CD4-positive, alpha-beta T cell treated with Interleukin-10 for 1 hour (primary cell): ENCODE results near the gene AGRN.
"Not testable (repeated sequence)": the region's sequence is repeated elsewhere in the genome, so short reads cannot be mapped to it uniquely, and the experiment has no call there.

Experiments used
- DNase-seq: peaks from one replicate; pipeline ENCODE4 v3.0.0-alpha.2; 2020

The AGRN gene

GRCh38 chr1:1083416-1084371, 63.8 kb downstream of the AGRN start:
- no peak for DNase-seq

DNA sequence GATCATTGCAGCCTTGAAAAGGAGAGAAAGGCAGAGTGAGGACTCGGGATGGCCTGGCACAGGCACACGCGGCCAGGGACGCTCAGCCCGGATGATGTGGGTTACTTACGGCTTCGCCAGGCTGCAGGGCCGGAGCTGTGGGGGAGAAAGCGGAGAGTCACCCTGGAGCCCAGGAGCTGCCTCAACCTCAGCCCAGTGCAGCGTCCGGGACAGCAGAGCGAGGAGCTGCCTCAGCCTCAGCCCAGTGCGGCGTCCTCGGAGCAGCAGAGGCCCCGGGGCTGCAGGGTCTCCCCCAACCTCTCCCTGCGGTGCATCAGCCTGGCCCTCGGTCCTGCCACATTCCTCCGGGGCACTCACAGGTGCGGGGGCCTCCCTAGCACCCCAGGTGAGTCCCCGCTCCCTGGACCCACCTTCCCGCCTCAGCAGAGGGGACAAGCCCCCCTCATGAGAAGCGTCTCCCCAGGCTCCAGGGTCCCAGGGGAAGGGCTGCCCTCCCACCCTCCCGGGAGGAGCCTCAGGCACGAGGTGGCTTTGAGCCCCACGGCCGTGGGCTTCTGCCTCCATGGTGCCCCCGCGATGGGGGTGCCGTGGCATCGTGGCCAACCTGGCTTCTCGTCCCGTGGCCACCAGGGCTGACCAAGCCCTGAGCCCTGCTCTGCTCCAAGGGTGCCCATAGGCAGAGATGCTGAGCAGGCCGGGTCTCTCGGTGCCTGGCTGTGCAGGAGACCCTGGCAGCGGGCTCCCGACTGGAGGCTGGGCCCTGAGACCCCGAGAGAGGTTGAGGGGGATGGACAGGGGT, 64.7 kb downstream of the AGRN start:
- no peak for DNase-seq

DNA sequence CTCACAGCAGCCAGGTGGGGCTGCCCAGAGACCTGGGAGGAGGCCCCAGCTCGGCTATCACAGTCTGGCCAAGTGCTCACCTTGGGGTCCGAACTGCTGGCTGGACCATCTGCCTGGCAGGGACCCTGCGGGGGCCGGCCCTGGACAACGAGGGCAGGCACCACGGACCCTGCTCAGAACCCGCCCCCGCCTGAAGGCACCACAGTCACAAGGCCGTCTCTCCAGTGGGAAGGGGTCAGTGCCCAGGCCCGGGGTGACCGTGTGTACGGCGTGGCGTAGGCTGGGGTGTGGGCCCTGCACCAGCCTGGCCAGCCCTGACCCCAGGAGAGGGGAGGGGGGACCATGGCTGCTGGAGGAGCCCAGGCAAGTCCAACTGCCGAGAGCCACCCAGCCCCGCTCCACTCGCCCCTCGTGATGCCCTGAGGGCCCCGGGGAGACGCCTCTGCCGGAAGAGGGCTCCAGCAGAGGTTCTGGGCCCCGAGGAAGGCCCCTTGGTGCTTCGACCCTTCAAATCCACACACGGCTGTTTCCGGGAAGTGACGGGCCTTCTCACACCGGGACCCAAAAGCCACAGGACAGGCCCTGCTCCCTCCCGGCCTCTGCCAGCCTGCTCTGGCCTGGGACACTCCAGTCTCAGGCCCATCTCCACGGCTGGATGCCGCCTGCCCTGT, 65.4 kb downstream of the AGRN start:
- no peak for DNase-seq

- no peak for DNase-seq
Observed at GRCh38 chr1:1085911-1086841, 66.3 kb downstream of the AGRN start.

- DNase-seq, result no peak
Observed at GRCh38 chr1:1086911-1087341, 67.0 kb downstream of the AGRN start.

DNA sequence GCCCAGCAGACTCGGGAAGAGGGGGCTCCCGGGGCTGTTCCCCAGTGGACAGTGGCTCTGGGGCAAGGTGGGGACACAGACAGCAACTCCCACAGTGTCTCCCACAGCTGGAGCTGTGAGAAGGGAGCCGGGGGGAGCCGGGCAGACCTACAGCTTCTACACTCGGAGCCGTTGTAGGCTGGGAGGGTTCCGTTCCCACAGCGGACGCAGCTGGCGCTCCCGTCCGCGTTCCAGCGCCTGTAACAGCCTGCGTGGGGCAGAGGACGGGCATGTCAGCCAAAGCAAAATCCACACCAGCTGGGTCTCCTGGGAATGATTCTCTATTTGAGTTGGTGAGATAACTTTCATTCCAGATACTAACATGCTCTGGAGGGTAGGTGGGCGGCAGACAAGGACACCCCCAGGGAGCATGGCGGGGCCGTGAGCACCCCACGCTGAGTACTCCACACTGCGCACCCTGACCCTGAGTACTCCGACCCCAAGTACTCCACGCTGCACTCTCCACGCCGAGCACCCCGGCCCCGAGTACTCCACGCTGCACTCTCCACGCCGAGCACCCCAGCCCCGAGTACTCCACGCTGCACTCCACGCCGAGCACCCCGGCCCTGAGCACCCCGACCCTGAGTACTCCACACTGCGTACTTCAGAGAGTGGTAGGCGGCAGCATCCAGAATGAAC, 67.6 kb downstream of the AGRN start:
- DNase-seq, result no peak

DNA sequence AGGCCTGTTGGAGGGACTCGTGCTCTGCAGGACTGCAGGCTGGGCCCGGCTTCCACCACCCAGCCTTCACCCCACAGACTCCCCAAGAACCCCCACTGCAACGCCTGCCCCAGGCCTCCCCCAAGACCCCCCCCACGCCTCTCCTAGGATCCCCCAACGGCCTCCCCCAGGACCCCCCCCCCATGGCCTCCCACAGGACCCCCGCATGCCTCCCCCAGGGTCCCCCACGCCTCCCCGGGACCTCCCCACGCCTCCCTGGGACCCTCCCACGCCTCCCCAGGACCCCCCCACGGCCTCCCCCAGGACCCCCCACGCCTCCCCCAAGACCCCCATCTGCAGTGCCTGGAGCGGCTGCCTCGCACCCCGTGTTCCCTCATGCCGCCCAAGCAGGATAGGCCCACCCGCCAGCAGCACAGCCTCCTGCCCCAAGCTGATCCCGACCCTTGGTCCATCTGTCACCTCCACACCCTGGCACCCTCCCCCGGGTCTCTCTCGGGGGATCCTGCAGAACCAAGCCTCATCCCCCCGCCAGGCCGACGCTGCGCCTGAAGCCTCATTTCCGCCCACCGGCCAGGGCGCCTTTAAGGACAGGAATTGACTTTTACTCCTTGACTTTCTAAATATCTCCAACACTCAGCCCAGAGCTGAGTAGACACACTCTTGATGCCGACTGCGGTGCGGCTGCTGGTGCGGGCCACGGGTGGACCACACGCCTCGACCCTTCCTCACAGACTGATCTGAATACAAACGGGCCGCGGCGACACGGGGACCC, 68.3 kb downstream of the AGRN start:
- DNase-seq, result no peak

GRCh38 chr1:1088801-1089680, 69.1 kb downstream of the AGRN start:
- DNase-seq, result no peak

- no peak for DNase-seq
Observed at GRCh38 chr1:1089731-1090423, 70.0 kb downstream of the AGRN start.

DNA sequence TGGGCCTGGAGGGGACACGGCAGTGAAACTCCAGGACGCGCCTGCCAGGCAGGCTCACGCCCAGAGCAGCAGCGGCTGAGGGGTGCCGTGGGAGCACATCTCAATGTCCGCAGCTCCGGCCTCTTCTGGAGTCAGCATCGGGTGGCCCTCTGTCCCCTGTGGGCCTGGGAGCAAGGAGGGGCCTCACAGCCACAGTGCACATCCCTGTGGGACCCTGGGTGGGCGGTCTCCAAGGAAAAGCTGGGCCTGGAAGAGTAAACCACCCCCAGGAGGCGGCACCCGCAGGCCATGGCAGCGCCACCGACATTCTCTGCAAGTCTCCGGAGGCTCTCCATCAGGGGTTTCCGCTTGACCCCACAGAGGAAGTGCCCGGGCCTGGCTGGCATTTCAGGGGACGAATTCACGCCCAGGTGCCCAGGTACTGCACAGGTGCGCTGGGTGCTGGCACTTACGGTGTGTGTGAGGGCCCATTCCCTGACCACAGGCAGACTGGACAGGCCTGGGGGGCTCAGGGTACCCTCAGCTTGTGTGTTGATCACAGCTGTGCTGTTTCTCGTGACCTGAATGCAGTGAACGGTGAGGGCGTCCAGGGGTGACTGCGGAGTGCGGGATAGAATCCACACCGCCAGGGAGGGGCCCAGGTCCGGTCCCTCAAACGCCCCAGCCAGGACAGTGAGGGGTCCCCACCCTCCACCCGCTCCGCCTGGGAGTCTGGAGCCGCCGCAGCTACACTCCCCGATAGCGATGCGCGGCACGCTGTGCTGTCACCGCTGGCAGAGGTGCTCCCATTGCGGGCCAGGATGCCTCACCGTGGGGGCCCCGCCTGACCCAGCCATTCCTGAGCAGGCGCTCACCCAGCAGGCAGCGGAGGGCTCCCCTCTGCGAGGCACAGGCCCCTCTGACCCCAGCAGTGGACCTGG, 70.8 kb downstream of the AGRN start:
- DNase-seq, result no peak

- no peak for DNase-seq
Observed at GRCh38 chr1:1091344-1092148, 71.6 kb downstream of the AGRN start.

DNA sequence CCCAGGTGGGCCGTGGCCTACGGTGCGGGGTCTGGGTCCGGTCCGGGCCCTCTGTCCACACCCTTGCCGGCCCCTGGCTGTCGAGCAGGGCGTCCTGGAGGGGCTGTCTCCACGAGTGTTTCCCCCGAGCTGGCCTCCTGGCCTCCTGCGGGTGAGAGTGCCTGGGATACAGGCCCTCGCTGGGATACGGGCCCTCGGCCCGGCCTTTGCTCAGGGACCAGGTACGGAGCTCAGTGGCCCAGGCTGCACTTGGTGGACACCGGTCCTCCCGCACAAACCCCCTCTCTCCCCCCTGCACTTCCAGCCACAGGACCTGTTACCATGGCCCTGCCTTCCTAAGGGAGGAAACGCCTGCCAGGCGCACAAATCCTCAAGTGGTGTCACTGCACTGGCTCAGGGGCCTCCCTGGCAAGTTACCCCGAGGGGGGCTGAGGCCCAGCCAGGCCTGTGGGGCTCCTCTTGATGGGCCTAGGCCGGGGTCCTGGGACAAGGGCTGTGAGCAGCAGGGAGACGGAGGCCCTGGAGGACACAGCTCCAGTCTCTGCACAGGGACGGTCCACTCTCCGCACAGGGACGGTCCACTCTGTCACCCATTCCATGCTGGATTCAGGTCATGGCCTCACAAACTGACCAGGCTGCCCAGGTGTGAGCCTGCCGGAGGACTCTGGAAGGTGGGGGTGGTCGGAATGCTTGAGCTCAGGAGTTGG, 72.4 kb downstream of the AGRN start:
- no peak for DNase-seq

DNA sequence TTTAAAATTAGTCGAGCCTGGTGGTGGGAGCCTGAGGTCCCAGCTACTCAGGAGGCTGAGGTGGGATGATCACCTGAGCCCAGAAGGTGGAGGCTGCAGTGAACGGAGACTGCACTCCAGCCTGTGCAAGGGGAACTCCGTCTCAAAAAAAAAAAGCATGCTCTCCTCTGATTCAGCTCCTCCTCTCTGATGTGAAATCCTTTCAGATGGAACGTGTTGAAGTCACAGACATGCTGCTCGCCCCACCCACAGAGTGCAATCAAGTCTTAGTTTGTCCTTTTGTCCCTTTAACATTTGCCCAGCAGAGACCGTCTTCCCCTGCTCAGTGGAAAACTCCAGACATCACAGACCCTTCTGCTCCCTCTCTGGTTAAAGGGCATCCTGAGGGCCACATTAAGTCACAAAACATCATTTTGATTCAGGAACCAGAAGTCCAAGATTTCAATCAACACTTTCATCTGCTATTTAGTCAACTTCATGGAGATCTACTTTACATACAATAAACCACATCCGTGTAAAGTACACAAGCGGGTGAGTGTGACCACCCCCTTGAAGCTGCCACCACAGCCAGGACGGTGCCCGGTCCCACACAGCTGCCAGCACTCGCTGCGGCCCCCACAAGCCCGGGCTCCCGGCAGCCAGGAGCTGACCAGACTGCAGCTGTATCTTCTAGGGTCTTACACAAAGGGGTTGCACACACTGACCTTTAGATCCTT, 73.1 kb downstream of the AGRN start:
- no peak for DNase-seq

- DNase-seq, result no peak
Observed at GRCh38 chr1:1093610-1093943, 73.7 kb downstream of the AGRN start.

DNA sequence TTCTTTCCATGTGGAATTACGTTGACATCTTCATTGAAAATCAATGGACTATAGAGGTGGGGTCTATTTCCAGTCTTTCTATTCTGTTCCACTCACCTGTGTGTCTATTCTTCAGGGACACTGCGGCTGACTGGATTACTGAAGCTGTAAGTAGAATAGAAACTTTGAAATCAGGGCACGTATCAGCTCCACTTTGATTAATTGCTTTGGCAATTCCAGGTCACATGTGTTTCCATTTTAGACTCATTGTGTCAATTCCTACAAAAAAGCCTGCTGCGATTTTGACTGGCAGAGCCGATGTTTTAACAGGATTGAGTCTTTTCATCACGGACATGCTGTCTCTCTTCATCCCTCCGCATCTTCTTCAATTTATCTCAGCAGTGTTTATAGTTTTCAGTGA, 75.1 kb downstream of the AGRN start:
- no peak for DNase-seq

DNA sequence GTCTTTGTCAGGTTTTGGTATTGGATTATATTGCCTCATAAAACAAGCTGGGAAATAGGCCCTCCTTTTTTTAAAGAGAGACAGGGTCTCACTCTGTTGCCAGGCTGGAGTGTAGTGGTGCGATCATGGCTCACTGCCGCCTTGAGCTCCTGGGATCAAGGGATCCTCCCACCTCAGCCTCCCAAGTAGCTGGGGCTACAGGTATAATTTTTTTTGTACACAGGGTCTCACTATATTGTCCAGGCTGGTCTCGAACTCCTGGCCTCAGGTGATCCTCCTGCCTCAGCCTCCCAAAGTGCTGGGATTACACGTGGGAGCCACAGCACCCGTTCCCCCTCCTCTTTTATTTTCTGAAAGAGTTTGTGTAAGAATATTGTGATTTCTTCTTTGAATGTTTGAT, 76.2 kb downstream of the AGRN start:
- not testable (repeated sequence) for DNase-seq
